ENCODE data around the gene RAB40B. TPM values are rescaled to one million over a fixed set of nuclear protein-coding genes. Genes with fewer than 3 reads are reported as not detected.

The RAB40B gene
- total and polyA plus RNA-seq, 4 donors, result 11.8 to 32.3 (median 21.8) TPM

DNA sequence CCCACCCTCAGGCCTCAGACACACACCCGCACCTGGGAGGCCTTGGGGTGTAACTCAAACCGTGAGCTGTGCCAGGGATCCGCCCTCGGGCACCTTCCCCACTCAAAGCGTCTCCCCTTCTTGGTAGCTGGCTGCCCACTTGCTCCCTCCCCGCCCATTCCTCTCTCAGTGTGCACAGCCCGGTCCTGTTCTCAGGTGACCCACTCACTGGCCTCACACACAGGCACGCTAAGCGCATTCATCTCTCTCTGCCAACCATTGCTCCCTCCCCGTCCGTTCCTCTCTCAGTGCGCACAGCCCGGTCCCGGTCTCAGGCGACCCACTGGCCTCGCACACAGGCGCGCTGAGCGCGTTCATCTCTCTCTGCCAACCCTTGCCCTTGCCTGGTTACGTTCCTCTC, 71.1 kb downstream of the RAB40B start:
- Histone ChIP-seq H3K4me1 (ENCODE audit: control insufficient read depth, insufficient read depth, low read length) (no peaks in the 10 kb centered on the region), H3K27me3 (ENCODE audit: control insufficient read depth, insufficient read depth, low read length) (no peaks in the 10 kb centered on the region), H3K9me3 (ENCODE audit: control insufficient read depth, insufficient read depth, low read length) (no peaks in the 10 kb centered on the region), H3K4me3 (ENCODE audit: low read depth, low read length) (no peak overlapping the region), H3K27ac (ENCODE audit: low read depth, low read length) (no peak overlapping the region), H3K36me3 (ENCODE audit: control insufficient read depth, insufficient read depth, low read length) (peaks cover 77% of the 10 kb centered on the region)
- WGBS (ENCODE audit: insufficient coverage), result 90% methylated on average over 21 of the region's 21 CpGs
- DNase-seq (ENCODE audit: low read depth in 4 of 6, low spot score in 6 of 6), result no peak

DNA sequence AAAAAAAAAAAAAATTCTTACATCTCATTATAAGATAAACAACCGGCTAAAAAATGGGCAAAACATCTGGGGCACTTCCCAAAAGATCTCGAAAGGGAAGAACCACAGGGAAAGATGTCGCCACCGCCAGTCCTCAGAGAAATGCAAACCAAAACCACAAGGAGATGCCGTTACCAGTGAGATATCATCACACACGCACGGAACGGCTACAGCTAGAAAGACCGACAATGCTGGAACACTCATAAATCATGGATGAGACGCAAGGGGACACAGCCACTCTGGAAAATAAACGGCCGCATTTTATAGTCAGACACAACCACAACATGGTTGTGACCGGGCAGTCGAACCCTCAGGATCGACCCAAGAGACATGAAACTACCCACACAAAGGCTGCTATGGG, 74.8 kb downstream of the RAB40B start:
- Histone ChIP-seq H3K9me3 (ENCODE audit: control insufficient read depth, insufficient read depth, low read length) (no peaks in the 10 kb centered on the region), H3K4me3 (ENCODE audit: low read depth, low read length) (no peak overlapping the region), H3K4me1 (ENCODE audit: control insufficient read depth, insufficient read depth, low read length) (no peaks in the 10 kb centered on the region), H3K36me3 (ENCODE audit: control insufficient read depth, insufficient read depth, low read length) (peaks cover 85% of the 10 kb centered on the region), H3K27me3 (ENCODE audit: control insufficient read depth, insufficient read depth, low read length) (no peaks in the 10 kb centered on the region), H3K27ac (ENCODE audit: low read depth, low read length) (no peak overlapping the region)
- no peak for DNase-seq (ENCODE audit: low read depth in 4 of 6, low spot score in 6 of 6)
- WGBS (ENCODE audit: insufficient coverage), result 76% methylated on average over 13 of the region's 15 CpGs

DNA sequence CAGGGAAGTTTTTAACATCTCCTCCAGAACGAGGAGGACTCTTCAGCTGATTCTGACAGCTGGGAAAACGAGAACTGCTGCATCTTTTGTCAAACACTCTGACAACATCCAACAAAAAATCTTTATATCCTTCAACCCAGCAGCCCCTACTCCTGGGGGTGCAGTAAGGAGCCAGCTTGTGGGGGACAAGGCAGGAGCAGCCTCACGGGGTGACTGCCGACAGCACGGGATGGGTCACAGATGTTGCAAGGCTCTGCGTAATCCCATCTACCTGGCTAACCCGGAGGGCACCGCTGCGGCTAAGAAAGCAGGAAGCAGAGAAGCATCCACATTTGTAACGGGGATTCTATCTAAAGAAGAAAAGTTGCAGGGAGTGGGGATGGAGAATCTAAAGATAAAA, 78.9 kb downstream of the RAB40B start:
- H3K27ac ChIP-seq (ENCODE audit: low read depth, low read length), result no peak overlapping the region
- DNase-seq (ENCODE audit: low read depth in 4 of 6, low spot score in 6 of 6), result no peak
- H3K4me1 ChIP-seq (ENCODE audit: control insufficient read depth, insufficient read depth, low read length), result no peaks in the 10 kb centered on the region
- 92% methylated on average over 5 of the region's 10 CpGs for WGBS (ENCODE audit: insufficient coverage)
- H3K4me3 ChIP-seq (ENCODE audit: low read depth, low read length), result no peak overlapping the region
- no peaks in the 10 kb centered on the region for H3K9me3 ChIP-seq (ENCODE audit: control insufficient read depth, insufficient read depth, low read length)
- peaks cover 86% of the 10 kb centered on the region for H3K36me3 ChIP-seq (ENCODE audit: control insufficient read depth, insufficient read depth, low read length)
- H3K27me3 ChIP-seq (ENCODE audit: control insufficient read depth, insufficient read depth, low read length), result no peaks in the 10 kb centered on the region

DNA sequence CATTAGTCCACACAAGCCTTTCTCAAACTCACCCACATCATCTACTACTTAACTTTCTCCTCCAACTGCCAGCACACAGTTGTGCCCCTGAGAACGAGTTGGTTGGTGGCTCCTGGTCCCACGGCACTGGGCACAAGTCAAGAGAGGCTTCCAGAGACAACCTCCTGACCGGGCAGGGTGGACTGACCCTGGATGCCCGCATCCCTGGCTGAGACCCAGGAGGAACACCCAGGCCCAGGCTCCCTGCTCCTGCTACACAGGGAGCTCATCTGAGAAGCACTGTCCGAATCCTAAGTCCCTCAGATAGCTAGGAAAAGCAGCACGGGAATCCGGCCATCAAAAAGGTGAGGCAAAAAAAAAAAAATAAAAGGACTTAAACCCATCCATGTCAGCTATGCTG, 79.3 kb downstream of the RAB40B start:
- H3K27ac ChIP-seq (ENCODE audit: low read depth, low read length), result no peak overlapping the region
- H3K9me3 ChIP-seq (ENCODE audit: control insufficient read depth, insufficient read depth, low read length), result no peaks in the 10 kb centered on the region
- DNase-seq (ENCODE audit: low read depth in 4 of 6, low spot score in 6 of 6), result no peak
- peaks cover 84% of the 10 kb centered on the region for H3K36me3 ChIP-seq (ENCODE audit: control insufficient read depth, insufficient read depth, low read length)
- no peaks in the 10 kb centered on the region for H3K27me3 ChIP-seq (ENCODE audit: control insufficient read depth, insufficient read depth, low read length)
- H3K4me3 ChIP-seq (ENCODE audit: low read depth, low read length), result no peak overlapping the region
- H3K4me1 ChIP-seq (ENCODE audit: control insufficient read depth, insufficient read depth, low read length), result no peaks in the 10 kb centered on the region
- 94% methylated on average over 6 of the region's 7 CpGs for WGBS (ENCODE audit: insufficient coverage)

DNA sequence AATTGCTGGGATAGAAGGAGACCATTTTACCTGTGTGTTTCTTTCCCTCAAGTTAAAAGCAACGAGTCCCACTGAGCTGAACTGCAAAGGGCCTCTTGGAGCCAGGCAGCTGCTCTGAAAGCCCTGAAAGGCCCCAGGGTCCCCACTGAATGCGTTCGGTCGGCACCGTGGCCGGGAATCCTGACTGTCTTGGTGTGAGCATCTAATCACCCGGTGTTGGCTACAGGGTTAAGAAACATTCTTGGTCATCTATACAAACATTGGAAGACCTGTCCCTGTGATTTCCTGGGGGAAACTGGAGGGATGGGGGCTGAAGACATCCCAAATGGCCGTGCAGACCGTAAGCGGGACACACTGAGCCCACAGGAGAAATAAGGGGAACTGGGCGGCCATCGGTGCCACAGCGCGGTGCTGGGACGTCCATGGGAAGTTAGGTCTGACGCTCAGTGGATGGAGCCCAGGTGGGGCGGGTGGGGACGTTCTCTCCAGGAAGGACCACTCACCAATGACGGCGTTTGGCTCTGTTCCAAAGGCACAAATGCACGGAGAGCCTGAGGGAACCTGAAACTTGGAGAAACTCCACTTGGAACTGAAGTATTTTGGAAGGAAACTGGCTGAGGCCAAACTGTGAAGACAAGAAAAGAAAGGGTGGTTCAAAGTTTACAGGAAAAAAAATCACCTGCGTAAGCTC, 82.3 kb downstream of the RAB40B start:
- 89% methylated on average over 21 of the region's 22 CpGs for WGBS (ENCODE audit: insufficient coverage)
- no peak for DNase-seq (ENCODE audit: low read depth in 4 of 6, low spot score in 6 of 6)
- Histone ChIP-seq H3K4me1 (ENCODE audit: control insufficient read depth, insufficient read depth, low read length) (no peaks in the 10 kb centered on the region), H3K4me3 (ENCODE audit: low read depth, low read length) (no peak overlapping the region), H3K27me3 (ENCODE audit: control insufficient read depth, insufficient read depth, low read length) (no peaks in the 10 kb centered on the region), H3K36me3 (ENCODE audit: control insufficient read depth, insufficient read depth, low read length) (peaks cover 83% of the 10 kb centered on the region), H3K9me3 (ENCODE audit: control insufficient read depth, insufficient read depth, low read length) (no peaks in the 10 kb centered on the region), H3K27ac (ENCODE audit: low read depth, low read length) (no peak overlapping the region)

DNA sequence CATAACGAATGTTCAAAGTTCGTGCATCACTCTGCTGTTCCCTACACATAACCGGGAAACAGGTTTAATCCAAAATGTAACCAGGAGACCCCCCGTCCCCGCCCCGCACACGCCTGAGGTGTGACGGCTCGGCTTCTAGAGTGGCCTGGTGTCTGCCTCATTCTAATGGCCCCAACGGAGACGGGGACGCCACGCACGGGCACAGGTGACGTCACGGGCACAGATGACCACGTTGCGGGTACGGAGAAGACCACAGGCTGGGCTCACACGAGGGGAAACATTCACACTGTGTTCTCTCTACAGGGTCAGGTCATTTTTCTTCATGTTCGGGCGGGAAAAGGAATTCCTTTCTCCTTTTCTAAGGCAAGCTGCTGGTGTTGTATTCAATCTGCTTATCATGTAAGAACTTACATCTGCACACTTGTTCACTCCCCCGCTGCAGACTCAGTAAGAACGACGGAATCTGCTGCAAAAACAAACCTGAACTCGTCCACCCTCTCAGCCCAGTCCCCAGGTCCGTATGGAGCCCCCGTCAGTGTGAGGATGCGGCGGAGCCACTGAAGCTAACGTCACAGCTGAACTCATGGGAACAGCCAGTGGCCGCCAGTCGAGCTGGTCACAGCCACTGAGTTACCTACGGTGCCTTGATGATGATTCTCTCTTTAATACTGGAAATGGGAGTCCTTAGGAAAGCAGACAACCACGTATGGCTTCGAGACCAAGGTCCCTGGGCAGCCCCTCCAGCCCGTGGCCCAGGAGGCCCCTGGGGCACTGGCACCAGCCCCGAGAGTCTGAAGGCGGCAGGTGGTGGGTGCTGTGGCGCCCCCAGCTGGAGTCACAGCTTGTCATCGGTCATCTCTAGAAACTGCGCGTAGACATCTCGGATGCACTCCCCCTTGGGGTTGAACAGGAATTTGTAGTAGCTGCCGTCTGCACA, 83.1 kb downstream of the RAB40B start:
- Histone ChIP-seq H3K36me3 (ENCODE audit: control insufficient read depth, insufficient read depth, low read length) (peaks cover 85% of the 10 kb centered on the region), H3K27me3 (ENCODE audit: control insufficient read depth, insufficient read depth, low read length) (no peaks in the 10 kb centered on the region), H3K4me3 (ENCODE audit: low read depth, low read length) (no peak overlapping the region), H3K4me1 (ENCODE audit: control insufficient read depth, insufficient read depth, low read length) (no peaks in the 10 kb centered on the region), H3K9me3 (ENCODE audit: control insufficient read depth, insufficient read depth, low read length) (no peaks in the 10 kb centered on the region), H3K27ac (ENCODE audit: low read depth, low read length) (no peak overlapping the region)
- no peak for DNase-seq (ENCODE audit: low read depth in 4 of 6, low spot score in 6 of 6)
- 94% methylated on average over 45 of the region's 45 CpGs for WGBS (ENCODE audit: insufficient coverage)

DNA sequence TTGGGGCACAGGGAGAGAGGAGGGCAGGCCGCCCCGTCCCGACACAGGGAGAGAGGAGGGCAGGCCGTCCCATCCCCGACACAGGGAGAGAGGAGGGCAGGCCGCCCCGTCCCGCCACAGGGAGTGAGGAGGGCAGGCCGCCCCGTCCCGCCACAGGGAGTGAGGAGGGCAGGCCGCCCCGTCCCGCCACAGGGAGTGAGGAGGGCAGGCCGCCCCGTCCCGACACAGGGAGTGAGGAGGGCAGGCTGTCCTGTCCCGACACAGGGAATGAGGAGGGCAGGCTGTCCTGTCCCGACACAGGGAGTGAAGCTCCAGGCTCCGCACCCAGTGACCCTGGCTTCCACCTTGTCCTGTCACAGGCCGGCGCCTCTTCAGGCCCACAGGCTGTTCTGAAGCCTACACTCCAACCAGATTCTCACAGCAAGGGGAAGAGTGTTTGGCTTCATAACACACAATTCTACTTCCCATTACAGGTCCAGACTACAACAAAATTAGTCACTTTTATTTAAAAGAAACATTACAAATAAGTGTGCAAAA, 84.3 kb downstream of the RAB40B start:
- H3K4me1 ChIP-seq (ENCODE audit: control insufficient read depth, insufficient read depth, low read length), result no peaks in the 10 kb centered on the region
- H3K36me3 ChIP-seq (ENCODE audit: control insufficient read depth, insufficient read depth, low read length), result peaks cover 77% of the 10 kb centered on the region
- no peak overlapping the region for H3K4me3 ChIP-seq (ENCODE audit: low read depth, low read length)
- H3K9me3 ChIP-seq (ENCODE audit: control insufficient read depth, insufficient read depth, low read length), result no peaks in the 10 kb centered on the region
- H3K27me3 ChIP-seq (ENCODE audit: control insufficient read depth, insufficient read depth, low read length), result no peaks in the 10 kb centered on the region
- WGBS (ENCODE audit: insufficient coverage), result 84% methylated on average over 15 of the region's 22 CpGs
- no peak overlapping the region for H3K27ac ChIP-seq (ENCODE audit: low read depth, low read length)
- no peak for DNase-seq (ENCODE audit: low read depth in 4 of 6, low spot score in 6 of 6)

DNA sequence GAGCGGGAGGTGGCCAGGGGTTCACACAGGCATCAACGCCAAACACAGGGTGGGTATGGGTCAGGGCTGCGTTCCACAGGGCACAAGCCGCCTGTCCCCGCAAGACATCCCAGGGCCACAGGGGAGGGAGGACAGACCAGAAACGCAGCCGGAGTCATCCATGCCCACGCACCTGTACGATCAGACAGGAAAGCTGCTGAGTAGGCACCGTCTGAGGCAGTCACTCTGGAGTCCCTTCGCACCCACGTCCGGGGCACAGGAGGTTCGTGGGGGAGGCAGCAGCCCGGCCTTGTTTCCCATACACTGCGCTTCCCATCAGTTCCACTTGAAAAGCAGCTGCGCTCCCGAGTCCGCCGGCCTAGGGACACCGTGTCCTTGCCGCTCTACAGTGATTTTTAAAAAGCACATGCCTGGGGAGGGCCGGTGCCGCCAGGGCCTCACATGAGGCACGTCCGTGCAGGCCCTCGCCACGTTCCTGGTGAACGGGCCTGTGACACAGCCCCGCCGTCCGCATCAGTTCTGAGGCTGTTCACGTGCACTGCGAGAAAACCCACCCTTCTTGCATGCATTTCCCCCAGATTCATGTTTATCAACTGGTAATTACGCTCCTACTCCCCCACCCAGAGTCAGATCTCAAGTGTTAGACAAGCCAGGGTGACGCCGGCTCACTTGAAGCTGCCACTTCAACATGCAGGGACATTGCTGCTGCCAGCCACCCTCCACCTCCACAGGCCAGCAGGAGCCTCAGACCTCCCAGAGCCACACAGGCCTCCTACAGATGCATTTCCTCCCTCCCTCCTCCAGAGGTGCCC, 85.0 kb downstream of the RAB40B start:
- DNase-seq (ENCODE audit: low read depth in 4 of 6, low spot score in 6 of 6), result no peak
- WGBS (ENCODE audit: insufficient coverage), result 88% methylated on average over 37 of the region's 37 CpGs
- Histone ChIP-seq H3K27me3 (ENCODE audit: control insufficient read depth, insufficient read depth, low read length) (no peaks in the 10 kb centered on the region), H3K9me3 (ENCODE audit: control insufficient read depth, insufficient read depth, low read length) (no peaks in the 10 kb centered on the region), H3K36me3 (ENCODE audit: control insufficient read depth, insufficient read depth, low read length) (peaks cover 70% of the 10 kb centered on the region), H3K4me3 (ENCODE audit: low read depth, low read length) (no peak overlapping the region), H3K27ac (ENCODE audit: low read depth, low read length) (no peak overlapping the region), H3K4me1 (ENCODE audit: control insufficient read depth, insufficient read depth, low read length) (no peaks in the 10 kb centered on the region)
